Adipocyte (in vitro differentiated cells): ENCODE measurements around the gene MRPS23.
A peak's percentile ranks its signal among the peaks of the same experiment; 100 is the strongest.

Experiments
- DNase-seq: peaks from one replicate; pipeline ENCODE4 v3.0.0-alpha.2; 2015; ENCODE audit warnings: low read depth
- H3K27me3 ChIP-seq: replicated peaks from 2 replicates; pipeline ENCODE4 v1.7.0; 2013; ENCODE audit warnings: mild to moderate bottlenecking, low read length, moderate library complexity; ENCODE audit not compliant: control insufficient read depth, insufficient read depth
- H3K36me3 ChIP-seq: 2 replicates; pipeline ENCODE4 v1.7.0; 2013; ENCODE audit warnings: low read length, mild to moderate bottlenecking, moderate library complexity; ENCODE audit not compliant: control insufficient read depth, insufficient read depth, severe bottlenecking
- H3K4me1 ChIP-seq: 2 replicates; pipeline ENCODE4 v1.7.0; 2013; ENCODE audit warnings: mild to moderate bottlenecking, low read length, moderate library complexity; ENCODE audit not compliant: control insufficient read depth, insufficient read depth
- H3K4me3 ChIP-seq: 2 replicates; pipeline ENCODE4 v1.7.0; 2013; ENCODE audit warnings: mild to moderate bottlenecking, low read length, moderate library complexity
- H3K9ac ChIP-seq: 2 replicates; pipeline ENCODE4 v1.7.0; 2013; ENCODE audit warnings: mild to moderate bottlenecking, low read length, moderate library complexity
- H3K9me3 ChIP-seq: 2 replicates; pipeline ENCODE4 v1.7.0; 2013; ENCODE audit warnings: mild to moderate bottlenecking, low read length, moderate library complexity; ENCODE audit not compliant: control insufficient read depth

MRPS23 gene

DNA sequence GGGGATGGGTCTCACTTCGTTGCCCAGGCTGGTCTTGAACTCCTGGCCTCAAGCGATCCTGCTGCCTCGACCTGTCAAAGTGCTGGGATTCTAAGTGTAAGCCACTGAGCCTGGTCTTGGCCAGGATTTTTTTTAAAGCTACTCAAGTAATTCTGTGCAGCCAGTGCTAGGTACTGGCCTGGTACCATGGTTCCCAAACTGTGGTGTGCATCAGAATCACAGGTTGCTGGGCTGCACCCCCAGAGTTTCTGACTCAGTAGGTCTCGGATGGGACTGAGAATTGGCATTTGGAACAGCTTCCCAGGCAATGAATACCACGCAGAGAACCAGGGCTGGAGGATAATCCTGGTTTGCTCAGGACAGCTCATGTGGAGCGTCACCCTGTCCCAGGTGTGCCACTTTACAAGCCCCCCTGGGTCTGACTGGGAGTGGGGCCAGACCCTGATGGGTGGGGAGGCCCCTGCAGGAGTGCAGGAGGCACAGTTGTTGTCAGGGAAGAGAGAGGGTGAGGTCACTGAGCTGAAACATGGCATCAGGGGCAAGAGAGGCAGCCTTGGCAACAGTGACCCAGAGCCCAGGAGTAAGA, 10.7 kb upstream of the MRPS23 start:
- no peak for DNase-seq
- Histone ChIP-seq H3K36me3 (peaks cover 5% of the 10 kb centered on the region), H3K4me3 (no peak overlapping the region)

DNA sequence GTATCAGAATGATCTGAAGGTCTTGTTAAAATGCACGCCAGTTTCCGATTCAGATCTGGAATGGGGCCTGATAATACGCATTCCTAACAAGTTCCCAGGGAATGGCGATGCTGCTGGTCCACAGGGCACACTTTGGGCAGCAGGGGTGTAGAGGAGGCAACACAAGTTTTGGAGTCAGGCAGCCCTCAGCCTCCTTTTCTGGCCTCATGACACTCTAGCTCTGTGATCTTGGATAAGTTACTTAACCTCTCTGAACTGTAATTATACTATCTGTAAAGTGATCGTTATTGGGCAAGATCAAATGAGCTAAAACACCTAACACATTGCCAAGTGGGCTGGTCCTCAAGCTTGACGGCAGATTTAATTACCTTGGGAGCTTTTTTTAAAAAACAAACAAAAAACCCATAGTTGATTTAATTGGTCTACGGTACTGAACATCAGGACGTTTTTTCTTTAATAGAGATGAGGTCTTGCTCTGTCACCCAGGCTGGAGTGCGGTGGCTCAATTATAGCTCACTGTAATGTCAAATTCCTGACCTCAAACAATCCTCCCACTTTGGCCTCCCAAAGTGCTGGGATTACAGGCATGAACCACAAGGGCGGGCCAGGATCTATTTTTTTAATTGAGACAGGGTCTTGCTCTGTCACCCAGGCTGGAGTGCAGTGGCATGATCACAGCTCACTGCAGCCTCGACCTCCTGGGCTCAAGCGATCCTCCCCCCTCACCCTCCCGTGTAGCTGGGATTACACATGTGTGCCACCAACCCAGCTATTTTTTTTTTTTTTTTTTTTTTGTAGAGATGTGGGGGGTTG, 10.0 kb upstream of the MRPS23 start:
- DNase-seq: no peak
- H3K9ac ChIP-seq: no peak overlapping the region
- peaks cover under 1% of the 10 kb centered on the region for H3K36me3 ChIP-seq
- H3K4me1 ChIP-seq: peaks cover 28% of the 10 kb centered on the region
- no peak overlapping the region for H3K4me3 ChIP-seq
- H3K9me3 ChIP-seq: no peaks in the 10 kb centered on the region
- no peaks in the 10 kb centered on the region for H3K27me3 ChIP-seq

More for the DNA sequence above, 10.7 kb upstream of the MRPS23 start:
- Histone ChIP-seq H3K27me3 (no peaks in the 10 kb centered on the region), H3K4me1 (peaks cover 28% of the 10 kb centered on the region), H3K9me3 (no peaks in the 10 kb centered on the region), H3K9ac (peak overlapping the region; percentile 59)

DNA sequence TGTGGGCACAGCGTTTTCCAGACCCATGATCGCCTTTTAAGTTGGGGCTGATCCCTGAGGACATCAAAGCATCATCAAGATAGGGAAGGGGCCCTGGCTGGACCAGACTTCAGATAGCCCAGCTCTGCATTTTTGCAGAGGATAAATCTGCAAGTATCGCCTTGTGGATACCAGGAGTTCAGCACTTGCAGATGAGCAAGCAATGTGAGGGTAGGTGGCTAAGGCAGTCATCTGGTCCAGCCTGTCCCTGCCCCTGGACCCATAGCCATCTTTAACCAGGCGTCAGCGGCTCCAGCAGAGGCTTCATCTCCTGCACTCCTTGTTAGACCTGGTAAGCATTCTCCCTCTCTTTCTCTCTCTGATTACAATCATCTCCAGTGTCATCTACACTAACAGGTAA, 9.0 kb upstream of the MRPS23 start:
- no peaks in the 10 kb centered on the region for H3K9me3 ChIP-seq
- peaks cover 28% of the 10 kb centered on the region for H3K4me1 ChIP-seq
- H3K27me3 ChIP-seq: no peaks in the 10 kb centered on the region
- no peak overlapping the region for H3K4me3 ChIP-seq
- H3K9ac ChIP-seq: no peak overlapping the region
- DNase-seq: no peak
- H3K36me3 ChIP-seq: no peaks in the 10 kb centered on the region

DNA sequence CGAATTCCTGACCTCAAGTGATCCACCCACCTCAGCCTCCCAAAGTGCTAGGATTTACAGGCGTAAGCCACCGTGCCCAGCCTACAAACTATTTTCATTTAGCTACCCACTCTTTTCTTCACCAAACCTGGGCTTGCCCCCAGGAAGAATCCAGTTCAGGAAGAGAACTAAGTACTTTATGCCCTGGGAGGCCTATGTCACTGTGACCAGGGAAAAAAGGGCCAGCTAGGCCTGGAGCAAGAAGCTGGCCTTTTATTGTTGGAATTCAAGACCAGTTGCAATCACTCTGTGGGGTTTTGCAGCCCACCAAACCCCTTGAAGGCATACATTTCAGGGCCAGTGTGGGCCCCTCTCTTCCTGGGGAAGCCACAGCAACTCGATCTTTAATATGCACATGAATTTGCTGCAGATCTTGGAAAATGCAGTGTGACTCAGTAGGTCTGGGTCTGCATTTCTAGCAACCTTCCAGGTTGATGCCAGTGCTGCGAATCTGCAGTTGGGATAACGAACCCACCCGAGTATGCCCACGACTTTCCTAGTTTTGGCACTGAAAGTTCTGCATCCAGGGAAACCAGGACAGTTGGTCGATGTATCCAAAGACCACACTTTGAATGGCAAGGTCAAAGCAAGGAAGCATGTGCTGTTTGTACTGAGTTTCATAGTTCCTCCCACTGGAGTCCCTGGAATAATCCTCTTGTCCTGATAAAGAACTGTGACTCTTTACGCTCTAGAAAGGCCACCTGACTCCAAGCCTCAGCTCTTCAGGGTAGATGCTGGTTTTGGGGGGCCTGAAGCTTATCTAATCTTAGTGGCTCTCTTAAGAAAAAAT, 7.2 kb upstream of the MRPS23 start:
- Histone ChIP-seq H3K9ac (no peak overlapping the region), H3K27me3 (no peaks in the 10 kb centered on the region), H3K4me3 (no peak overlapping the region), H3K36me3 (no peaks in the 10 kb centered on the region), H3K4me1 (peaks cover 24% of the 10 kb centered on the region), H3K9me3 (no peaks in the 10 kb centered on the region)
- no peak for DNase-seq

DNA sequence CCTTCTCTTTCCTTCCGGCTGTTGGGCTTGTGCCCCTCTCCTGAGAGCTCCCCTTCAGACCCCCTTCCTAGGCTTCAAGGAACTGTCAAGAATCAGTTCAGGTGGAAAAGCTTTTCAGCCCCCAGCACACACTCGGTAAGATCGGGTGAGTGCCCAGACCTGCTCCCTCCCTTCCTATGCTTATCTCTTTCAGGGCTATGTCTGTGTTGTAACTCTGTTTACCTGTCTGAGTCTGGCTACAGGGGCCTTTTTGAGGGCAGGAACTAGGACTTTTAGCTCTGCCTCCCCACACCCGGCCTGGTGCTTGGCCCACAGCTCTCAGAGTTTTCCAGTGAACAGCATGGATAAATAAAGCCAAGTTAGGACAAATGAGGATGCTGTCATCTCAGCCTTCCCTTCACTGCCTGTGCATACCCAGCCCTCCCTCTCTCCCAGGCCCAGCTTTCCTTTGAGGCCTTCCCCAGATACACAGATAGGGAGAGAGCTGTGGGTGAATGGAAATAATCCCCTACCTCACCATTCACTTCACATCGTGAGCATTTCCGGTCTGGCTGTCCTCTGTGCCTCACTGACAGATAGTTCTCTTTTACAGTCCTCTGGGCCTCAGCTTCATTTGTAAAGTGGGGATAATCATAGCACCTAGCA, 5.7 kb upstream of the MRPS23 start:
- Histone ChIP-seq H3K27me3 (no peaks in the 10 kb centered on the region), H3K9me3 (no peaks in the 10 kb centered on the region), H3K36me3 (no peaks in the 10 kb centered on the region), H3K9ac (no peak overlapping the region), H3K4me1 (peaks cover 25% of the 10 kb centered on the region), H3K4me3 (no peak overlapping the region)
- DNase-seq: no peak

DNA sequence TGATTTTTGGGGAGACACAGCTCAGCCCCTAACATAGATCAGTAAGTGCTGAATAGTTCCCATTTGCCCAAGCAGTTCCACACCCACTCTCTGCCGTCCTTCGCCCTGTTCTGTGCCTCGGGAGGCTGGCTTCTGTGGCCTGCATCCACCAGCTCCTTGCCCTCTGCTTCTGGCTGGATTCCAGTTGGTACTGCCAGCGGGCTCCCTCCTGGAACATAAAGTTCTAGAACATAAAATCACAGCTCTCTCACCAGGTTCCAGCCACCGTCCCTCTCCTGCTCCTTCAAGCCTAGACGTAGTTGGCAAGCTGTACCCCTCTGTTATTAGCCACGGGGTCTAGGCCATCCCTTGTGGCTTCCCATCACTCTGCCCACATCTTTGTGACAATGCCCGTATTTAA, 3.9 kb upstream of the MRPS23 start:
- no peaks in the 10 kb centered on the region for H3K36me3 ChIP-seq
- H3K4me3 ChIP-seq: no peak overlapping the region
- no peaks in the 10 kb centered on the region for H3K9me3 ChIP-seq
- H3K9ac ChIP-seq: no peak overlapping the region
- no peaks in the 10 kb centered on the region for H3K27me3 ChIP-seq
- DNase-seq: no peak
- peaks cover 23% of the 10 kb centered on the region for H3K4me1 ChIP-seq

DNA sequence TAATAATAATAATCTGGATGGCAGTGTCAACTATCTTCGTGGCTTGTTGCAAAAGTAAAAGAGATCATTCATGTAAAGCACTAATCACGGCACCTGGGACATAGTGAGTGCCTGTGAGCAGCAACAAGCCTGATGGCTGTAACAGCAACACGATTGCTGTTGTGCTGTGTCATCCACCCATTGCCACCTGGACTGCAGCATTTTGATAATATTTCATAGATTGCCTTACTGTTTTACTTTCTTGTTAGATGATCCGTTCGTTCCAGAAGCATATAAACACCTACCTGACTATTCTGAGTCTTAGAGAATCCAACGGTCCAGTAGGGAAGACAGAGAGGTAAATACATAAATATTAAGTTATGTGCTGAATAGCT, 3.1 kb upstream of the MRPS23 start:
- H3K4me3 ChIP-seq: no peak overlapping the region
- no peaks in the 10 kb centered on the region for H3K9me3 ChIP-seq
- no peak for DNase-seq
- H3K9ac ChIP-seq: no peak overlapping the region
- no peaks in the 10 kb centered on the region for H3K36me3 ChIP-seq
- peaks cover 25% of the 10 kb centered on the region for H3K4me1 ChIP-seq
- no peaks in the 10 kb centered on the region for H3K27me3 ChIP-seq

DNA sequence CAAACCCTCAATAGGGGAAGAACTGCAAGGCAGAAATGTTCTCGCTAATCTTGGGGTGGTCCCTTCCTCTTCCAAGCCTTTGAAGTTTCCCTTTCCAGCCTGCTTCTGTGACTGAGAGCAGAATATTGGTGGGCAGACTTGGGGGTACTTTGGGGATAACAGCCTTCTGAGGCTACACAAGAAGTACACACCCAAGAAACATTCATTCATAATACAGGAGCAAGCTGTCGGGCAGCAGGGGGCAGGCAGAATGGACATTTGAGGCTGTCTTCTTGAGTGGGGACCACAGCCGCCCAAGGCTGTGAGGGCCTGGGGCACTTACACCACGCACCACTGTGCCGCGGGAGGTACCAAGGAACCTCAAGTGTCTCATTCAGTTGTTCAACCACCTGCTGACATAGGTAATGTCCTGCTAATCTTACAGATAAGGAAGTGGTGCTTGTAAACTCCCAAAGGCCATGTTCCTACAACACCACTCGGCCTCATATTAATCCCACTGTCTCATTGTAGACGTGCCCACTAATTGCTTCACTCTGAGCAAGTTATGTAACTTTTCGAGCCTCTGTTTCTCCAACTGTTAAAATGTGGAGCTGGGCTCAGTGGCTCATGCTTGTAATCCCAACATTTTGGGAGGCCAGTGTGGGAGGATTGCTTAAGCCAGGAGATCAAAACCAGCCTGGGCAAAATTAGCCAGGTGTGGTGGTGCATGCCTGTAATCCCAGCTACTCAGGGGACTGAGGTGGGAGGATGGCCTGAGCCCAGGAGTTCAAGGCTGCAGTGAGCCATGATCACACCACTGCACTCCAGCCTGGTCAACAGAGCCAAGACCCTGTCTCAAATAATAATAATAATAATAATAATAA, 2.5 kb upstream of the MRPS23 start:
- peaks cover 25% of the 10 kb centered on the region for H3K4me1 ChIP-seq
- H3K36me3 ChIP-seq: no peaks in the 10 kb centered on the region
- DNase-seq: no peak
- no peaks in the 10 kb centered on the region for H3K9me3 ChIP-seq
- no peak overlapping the region for H3K9ac ChIP-seq
- H3K27me3 ChIP-seq: no peaks in the 10 kb centered on the region
- no peak overlapping the region for H3K4me3 ChIP-seq

DNA sequence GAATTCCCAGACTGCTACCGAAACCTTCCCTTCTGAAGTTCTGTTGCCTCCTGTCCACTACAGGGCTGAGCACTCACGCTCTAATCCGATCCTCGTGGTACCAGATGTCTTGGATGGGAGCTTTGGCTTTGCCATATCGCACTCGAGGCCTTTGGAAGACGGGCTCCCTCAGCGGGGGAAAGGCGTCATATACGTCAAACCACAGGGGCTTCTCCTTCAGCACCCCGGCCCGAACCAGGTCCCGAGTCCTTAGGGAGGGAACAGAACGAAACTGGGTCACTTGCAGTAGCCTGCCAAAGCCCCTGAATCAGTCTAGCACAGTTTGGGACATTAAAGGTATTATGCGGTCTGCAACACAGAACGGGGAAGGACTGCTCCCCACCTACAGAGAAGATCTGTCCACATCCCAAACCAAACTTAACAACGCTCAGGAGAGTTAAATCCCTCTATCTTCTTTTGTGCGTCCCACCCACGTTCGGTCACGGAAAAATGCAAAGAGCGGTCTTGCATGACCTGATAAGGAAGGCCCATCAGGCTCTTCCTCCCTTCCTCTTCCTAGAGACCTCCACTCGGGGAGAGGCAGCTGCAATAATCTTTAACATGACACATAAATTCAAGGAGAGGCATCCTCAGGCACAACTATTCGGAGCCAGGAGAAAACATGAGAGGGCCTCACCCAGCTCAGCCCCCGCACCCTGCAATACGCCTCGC, 526 bp downstream of the MRPS23 start:
- DNase-seq: no peak

More for the DNA sequence above, 526 bp downstream of the MRPS23 start:
- Histone ChIP-seq H3K36me3 (peaks cover 10% of the 10 kb centered on the region), H3K9ac (peak overlapping the region; percentile 90), H3K27me3 (no peaks in the 10 kb centered on the region), H3K9me3 (no peaks in the 10 kb centered on the region), H3K4me1 (peaks cover 25% of the 10 kb centered on the region), H3K4me3 (peak overlapping the region; percentile 97)
